Stimulated activated CD4-positive, alpha-beta T cell treated with anti-CD3 and anti-CD28 coated beads, Interleukin-12 subunit alpha, Interleukin-12 subunit beta, amount 100 ng/mL, for 4 hours (primary cell): Measurements from ENCODE around the gene WNT9A.
"Not testable (repeated sequence)": the region's sequence is repeated elsewhere in the genome, so short reads cannot be mapped to it uniquely, and the experiment has no call there.

Experiments
- DNase-seq: peaks from one replicate; pipeline ENCODE4 v3.0.0-alpha.2; 2020

Gene WNT9A

GRCh38 chr1:227922501-227923352 is 25.0 kb downstream of the WNT9A start:
- DNase-seq = no peak

DNA sequence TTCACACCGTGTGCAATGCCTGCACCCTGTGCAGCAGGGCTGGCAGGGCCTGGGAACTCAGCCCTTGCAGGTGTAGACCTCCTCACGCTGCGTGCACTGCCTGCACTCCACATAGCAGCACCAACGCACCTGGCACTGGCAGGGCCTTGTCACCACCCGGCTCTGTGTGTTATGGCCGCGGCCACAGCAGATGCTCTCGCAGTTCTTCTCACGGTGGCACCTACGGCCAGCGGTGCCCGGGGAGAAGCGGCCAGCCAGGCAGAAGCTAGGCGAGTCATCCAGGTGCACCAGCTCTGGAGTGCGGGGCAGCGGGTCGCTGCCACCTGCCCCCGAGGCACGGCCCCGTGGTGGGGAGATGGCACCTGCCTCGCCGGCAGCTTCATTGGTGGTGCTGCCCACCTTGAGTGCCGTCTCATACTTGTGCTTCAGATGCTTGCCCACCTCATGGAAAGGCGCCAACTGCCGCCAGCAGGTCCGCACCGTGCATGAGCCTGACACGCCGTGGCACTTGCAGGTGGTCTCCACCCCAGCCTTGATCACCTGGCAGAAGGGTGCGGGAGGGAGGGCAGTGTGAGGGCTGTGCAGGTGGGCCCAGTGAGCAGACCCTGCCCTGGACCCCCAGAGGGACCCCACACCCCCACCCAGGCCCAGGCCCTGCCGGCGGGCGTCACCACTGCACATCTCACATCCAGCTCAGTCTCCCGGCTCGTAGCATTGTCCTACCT is 26.1 kb downstream of the WNT9A start:
- no peak for DNase-seq

- DNase-seq = no peak
These were observed 26.8 kb downstream of the WNT9A start for GRCh38 chr1:227920896-227921295.

GRCh38 chr1:227920426-227920825 is 27.3 kb downstream of the WNT9A start:
- no peak for DNase-seq

DNA sequence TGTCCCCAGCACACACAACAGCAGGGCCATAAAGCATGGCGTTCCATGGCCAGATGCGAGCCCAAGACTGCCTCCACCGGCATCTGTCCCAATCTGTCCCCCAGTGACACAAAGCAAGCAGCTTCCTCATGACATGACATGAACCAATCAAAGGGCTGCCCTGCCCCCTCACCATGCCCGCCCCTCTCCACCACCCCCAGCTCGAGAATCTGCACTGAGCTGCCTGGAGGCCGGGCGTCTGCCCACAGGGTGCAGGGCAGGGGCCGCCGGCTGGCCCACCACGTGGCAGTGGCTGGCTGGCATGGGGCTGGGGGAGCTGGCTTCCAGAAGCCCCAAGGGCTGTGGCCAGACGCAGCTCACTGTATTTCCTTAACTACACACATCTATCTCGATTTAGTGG is 27.8 kb downstream of the WNT9A start:
- DNase-seq = no peak

DNA sequence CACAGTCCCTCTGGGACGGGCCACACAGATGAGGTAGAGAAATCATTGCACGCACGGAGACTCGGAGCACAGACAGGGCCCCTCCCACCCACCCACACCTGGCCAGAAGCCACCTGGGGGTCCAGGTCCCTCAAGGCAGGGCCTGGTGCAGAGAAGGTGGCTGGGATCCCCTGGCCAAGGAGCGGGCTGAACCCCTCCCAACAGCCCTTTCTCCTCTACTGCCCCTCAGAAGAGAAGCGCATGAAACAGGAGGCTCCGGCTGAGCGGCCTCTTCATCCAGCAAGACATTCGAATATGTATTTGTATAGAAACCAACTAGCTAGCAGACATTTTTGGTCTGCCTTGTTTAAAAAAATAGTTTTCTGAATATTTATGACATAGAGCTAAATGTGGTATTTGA is 29.0 kb downstream of the WNT9A start:
- DNase-seq = no peak

GRCh38 chr1:227918083-227918700 is 29.5 kb downstream of the WNT9A start:
- no peak for DNase-seq

- DNase-seq = no peak
These were observed 30.4 kb downstream of the WNT9A start for GRCh38 chr1:227917081-227917950.

DNA sequence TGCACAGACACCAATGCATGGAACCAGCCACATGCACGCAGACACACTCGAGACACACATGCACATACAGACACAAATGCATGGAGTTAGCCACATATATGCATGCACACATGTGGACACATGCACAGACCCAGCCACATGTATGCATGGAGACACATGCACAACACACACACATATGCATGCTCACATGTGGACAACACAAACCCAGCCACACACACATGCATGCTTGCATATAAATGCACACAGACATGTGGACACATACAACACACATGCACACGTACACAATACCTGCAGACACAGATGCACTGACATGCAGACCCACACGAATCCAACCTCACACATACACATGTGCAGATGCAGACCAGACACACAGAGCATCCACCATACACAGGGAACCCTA is 31.1 kb downstream of the WNT9A start:
- no peak for DNase-seq

- no peak for DNase-seq
These were observed 31.9 kb downstream of the WNT9A start for GRCh38 chr1:227915564-227916553.

DNA sequence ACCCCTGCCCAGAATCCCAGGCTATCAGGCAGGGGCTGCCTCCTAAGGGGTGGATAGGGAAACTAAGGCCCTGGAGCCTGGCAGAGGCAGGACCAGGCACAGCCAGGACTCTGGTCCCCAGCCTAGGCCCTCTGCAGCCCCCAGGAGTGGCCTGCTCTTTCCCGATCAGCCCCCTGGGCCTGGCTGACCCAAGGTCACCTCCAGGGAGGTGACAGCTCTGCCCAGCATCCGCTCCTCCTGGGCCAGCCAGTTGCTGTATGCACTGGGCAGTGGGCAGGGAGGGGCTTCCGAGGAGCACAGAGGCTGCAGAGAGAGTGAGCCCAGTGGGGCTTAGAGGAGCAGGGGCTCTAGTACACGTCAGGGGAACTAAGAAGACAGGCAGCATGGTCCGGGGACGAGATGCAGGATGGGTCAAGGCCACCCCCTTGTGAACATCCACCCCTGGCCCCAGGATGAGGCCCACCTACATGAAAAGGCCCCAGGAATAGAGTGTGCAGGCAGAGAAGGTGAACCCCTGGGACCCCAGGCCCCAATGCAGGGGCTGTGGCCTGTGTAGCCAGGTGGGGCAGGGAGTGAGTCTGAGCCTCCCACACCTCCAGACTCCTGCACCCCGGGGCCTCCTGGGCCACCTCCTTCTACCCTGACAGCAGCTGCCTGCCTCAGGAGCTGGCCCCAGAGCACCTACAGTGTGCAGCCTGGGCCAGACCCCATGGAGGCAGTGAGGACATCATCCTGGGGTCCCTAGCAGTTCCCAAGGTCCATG is 32.8 kb downstream of the WNT9A start:
- DNase-seq = no peak

DNA sequence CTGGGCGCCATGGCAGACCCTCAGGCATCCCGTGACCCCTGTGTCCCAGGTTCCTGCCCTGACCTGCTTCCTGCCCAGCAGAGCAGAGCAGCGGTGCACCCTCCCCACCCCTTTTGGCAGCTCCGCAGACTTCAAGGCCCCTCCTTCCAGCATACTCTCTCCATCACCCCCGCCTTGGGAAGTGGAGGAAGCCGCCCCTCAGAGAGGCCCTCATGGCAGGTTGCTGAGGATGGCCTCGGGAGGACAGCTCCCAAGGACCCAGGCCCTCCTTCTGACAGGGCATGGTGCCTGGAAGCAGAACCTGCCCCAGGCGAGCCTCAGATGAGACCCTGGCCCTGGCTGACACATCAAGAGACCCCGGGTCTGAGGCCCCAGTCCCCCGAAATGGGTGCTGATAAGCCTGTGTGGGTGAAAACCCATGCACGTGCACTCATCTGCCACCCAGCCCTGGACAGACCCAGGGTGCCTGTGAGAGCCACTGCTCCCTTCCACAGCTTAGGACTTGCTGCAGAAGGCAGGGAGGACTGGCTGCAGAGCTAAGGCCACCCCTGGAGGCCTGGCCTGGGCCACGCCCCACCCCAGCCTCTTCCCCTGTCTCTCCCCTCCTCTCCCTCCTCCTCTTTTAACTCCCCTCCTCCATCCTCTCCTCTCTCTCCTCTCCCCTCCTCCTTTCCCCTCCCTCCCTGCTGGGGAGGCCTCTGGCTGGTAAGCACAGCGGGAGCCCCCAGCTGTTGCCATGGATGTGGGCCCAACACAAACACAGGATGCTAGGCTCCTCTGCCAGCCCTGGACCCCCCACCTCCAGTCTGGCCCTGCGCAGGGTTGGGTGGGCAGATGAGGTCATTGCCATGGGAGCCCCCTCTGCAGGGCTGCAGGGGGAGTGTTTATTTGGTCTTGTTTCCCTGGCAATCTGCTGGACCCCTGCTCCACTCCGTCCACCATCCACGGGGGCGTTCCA is 33.7 kb downstream of the WNT9A start:
- no peak for DNase-seq

DNA sequence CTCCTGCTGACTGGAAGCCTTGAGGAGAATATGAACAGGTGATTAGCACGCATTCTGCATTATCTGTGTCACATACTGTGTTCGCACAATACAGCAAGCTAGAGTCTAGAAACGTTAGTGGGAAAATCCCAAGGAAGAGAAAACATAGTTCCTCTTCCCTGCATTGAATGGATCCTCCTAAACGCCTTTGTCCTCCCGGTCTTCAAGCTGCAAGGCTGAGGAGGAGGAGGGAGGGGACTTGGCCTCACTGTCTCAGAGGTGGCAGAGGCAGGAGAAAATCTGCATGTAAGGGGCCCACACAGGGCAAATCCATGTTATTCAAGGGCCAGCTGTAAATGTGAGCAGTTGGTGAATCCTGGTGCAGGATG is 34.4 kb downstream of the WNT9A start:
- DNase-seq = no peak

GRCh38 chr1:227912866-227913265 is 34.9 kb downstream of the WNT9A start:
- DNase-seq = no peak

DNA sequence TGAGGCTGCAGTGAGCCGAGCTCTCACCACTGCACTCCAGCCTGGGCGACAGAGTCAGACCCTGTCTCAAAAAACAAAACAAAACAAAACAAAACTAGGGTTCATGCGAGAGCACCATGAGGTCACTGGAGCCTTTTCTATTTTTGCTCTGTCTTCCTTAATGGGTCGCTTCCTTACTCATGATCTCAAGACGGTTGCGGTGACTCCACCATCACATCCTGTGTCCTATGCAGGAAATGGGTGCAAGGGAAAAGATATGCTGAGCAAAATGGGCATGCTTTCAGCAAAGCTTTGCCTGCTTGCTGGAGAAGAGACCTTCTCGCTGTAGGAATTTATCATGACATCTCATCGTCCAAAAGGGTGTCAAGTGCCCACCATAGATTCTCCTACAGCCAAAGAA is 36.4 kb downstream of the WNT9A start:
- DNase-seq = no peak

- no peak for DNase-seq
These were observed 37.1 kb downstream of the WNT9A start for GRCh38 chr1:227910511-227911153.

GRCh38 chr1:227909923-227910328 is 37.8 kb downstream of the WNT9A start:
- DNase-seq = not testable (repeated sequence)

DNA sequence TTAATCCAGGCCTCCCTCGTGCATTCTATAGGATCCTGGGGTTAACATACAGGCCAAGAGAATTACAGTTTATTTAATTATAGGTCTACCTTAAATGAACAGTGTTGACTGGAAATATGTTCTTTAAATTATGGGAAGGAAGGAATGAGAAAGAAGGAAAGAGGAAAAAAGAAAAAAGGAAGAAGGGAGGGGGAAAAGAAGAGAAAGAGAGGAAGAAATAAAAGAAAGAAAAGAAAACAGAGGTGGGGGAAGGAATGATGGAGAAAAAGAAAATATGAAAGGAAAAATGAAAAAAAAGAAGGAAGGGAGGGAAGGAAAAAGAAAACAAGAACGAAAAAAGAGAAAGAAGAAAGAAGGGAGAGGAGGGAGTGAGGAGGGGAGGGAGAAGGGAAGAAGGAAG is 38.5 kb downstream of the WNT9A start:
- no peak for DNase-seq

DNA sequence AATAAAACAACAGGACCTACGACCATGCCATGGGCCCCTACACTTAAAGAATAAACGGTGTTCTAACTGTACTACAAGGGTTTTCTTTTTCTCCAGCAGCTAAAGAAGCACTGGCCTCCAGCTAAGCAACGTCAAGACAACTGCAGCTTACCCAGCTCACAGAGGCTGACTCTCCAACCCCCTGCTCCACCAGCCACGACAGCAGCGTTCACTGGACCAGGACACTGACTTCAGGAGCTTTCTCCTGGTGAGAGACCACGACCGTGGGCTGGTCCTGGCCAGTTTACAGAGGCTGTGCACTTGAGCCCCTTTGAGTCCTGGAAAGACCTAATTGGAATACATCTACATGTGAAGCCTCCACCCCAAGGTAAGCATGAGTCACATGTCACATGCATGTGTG is 39.4 kb downstream of the WNT9A start:
- DNase-seq = no peak
